ENCODE data around the gene IL26.
"Not testable (repeated sequence)": the region's sequence is repeated elsewhere in the genome, so short reads cannot be mapped to it uniquely, and the experiment has no call there.

The IL26 gene

DNA sequence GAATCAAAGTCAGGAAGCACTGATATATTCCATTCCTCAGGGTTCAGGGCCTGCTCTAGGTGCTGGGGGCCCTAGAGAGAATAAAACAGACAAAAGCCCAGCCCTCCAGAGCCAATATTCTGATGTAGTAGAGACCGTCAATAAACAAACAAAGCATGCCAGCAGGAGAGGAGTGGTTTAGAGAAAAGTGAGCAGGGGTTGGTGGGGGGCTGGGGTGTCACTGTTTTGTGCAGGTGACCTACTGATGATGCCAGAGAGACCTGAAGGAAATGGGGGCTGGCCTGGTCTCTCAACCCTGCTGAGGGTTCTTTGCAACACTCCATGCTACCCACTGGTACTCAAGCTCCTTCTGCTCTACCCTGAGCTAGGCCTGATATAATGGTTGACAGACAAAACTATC, 26.5 kb downstream of the IL26 start:
- DNase-seq (ENCODE audit: low read depth), result no peak

DNA sequence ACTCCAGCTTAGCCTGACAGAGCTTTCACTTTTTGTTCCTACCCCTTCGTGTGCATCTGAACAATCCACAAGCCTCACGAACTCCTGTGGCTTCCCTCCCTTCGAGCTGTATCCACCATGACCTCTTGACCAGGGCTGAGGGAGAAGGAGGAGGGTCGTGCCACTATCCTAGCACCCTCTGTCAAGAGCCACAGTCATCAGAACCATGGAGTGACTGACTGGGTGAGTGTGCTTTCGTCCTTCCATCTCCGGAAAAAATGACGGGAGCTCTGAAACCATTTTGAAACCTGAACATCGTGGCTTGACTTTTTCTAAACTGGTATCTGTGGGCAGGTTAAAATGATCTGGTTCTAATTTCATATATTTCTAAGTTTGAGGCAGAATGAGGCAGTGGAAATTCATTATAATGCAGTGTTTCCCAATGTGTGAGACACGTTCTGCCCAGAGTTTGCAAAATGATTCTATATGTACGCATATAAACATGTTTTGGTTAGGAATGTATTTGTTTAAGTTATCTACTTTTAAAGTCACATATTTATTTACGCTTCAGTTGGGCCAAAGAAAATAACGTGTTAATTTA, 27.0 kb downstream of the IL26 start:
- no peak for DNase-seq (ENCODE audit: low read depth)

DNA sequence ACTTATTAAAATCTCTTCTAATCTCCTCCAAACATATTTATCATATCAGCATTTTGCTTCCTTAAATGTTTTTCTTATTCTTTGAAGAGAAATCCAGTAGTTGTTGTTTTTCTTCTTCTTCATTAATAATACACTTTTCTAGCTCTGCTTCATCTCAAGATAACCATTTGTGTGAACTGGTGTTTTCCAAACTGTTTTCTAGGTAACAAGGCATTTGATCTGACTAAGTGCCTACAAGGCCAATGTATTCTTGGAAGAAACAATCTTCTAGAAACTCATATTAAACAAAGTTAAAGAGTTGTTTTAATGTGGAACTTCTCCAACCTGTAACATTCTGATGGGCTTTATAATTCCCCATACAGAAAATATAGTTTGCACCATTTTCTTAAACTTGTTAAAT, 35.3 kb downstream of the IL26 start:
- no peak for DNase-seq (ENCODE audit: low read depth)

DNA sequence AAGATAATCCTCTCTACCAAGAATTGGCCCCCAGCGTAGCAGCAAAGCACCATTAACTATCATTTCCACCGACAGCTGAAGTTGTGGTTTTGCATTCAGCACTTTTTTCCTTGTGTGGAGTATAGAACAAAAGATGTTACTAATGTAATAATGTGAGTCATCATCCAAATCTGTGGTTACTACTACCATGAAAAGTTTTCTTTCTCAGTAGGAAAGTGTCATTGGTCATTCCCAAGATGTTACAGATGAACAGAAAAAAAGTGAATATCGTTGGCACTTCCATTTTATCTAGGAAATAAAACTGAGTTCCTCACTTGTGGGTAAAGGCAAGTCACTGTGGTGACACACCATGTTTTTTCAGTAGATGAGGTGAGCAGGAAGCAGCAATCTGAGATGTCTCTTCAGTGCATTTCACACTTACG, 35.8 kb downstream of the IL26 start:
- DNase-seq (ENCODE audit: low read depth), result no peak

DNA sequence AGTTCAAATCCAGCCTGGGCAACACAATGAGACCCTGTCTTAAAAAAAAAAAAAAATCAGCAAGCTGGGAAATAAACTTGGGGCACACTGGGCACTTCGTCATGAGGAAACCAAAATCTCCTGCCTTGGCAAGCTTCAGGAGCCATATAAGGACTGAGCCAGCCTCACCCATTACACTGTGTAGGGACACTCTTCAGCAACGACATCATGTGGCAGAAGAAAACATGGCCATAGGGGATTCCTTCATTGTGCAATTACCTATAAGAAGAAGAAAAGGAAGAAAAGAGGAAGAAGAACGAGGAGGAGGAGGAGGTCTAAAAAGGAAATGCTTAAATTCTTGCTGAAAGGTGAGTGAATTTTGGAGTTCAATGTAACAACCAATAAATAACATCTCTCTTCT, 40.0 kb downstream of the IL26 start:
- DNase-seq (ENCODE audit: low read depth), result no peak

DNA sequence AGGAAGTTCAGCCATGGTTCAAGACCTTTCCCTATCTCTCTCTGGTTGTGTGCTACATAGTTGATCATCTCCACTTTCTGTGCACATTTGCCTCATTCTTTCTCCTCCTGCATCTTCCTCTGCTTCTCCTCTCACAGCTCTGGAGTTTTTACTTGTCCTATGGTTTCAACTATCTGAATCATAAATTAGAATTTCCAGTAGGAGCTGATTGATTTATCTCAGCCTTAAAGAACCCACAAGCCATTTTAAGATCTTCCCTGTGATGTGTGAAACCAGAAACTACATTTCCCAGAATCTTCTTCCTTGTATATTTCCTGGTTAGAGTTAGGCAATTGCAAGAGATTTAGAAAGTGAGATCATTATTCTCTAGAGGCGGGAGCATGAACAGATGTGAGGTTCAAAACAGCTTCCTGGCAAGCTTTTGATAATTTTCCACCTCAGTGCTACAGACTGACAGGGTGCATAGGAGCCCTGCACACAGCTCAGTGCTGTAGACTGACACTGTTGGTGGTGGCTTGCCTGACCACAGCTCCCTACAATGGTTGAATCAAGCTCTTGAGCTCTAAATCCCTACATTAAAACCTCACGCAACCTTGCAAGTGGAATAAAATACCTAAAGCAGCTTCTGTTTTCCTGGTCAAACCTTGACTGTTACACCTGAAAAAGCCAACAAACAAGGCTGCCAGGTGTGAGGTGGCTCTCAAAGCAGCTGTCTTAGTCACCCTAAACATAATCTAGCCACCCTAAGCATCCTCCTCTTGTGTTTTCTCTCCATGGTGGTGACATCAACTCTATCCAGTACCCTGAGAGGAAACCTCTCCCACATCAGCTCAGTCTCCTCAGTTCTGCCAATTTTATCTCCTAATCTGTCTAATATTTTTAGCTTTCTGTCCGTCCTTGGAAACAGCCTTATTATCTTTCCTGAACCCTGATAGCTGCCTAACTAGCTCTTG, 44.5 kb downstream of the IL26 start:
- no peak for DNase-seq (ENCODE audit: low read depth)

DNA sequence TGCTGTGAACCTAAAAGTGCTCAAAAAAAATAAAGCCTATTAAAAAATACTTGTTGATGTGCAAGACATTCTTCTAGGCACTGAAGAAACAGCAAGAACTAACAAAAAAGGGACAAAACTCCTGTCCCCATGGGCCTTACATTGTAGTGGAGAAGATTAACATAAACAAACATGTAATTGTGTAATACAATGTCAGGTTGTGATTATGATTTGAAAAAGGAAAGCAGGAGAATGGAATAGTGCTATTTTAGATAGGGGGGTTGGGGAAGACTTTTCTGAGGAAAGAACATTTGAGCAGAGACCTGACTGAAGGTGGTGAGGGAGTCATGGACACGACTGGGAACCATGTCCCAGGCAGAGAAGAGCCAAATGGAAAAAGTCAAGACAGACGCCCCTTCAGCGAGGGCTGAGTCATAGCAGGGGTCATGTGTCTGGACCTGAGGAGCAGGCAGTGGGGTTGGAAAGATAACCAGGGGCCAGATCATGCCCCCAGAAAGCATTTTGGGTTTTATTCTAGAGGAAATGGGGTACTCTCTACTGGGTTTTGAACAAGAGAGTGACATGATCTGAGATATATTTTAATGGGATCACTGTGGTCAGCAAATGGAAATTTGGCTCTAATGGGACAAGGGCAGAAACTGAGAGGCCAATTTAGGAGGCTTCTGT, 46.7 kb downstream of the IL26 start:
- DNase-seq (ENCODE audit: low read depth), result no peak

DNA sequence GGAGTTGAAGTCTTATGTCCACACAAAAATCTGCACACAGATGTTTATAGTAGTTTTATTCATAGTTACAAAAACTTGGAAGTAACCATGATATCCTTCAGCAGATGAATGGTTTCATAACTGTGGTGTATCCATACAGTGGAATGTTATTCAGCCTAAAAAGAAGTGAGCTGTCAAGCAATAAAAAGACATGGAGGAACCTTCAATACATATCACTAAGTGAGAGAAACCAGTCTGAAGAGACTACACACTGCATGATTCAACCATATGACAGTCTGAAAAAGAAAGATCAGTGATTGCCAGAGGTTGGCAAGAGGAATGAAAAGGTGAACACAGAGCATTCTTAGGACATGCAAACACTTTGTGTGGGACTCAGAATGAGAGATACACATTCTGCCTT, 47.4 kb downstream of the IL26 start:
- no peak for DNase-seq (ENCODE audit: low read depth)

DNA sequence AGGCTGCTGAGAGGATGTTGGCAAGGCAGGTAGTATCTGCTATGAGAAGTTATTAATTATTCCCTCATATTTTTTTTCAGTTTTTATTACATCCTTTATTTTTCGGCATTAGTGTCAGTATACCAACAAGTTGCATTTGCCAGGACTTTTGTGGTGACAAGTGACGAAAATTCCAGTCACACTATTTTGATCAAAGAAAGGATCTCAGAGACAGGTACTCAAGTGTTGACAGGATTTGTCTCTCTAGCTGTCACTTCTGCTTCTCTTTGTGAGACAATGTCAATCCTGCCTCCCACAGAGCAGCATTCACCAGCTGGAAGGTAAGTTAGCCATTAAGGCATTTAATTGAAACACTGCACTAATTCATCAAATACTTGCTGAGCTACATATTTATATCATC, 48.0 kb downstream of the IL26 start:
- no peak for DNase-seq (ENCODE audit: low read depth)

DNA sequence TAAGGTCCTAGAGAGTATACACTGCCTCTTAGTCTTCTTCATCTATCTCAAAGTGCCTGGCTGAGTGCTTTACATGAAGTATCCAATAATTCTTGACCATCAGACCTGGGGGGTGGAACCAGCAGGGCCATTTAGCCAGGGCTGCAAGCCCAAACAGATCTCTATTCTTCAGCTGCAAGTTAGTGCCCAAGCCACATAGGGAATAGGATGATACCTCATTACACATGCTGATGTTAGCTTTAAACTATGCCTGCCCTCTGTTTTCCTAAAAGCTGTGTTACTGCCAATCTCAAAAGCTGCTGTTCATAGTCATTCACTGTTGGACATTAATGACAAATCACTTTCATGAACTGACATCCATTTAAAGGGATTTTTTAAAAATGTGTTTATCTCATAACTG, 49.4 kb downstream of the IL26 start:
- DNase-seq (ENCODE audit: low read depth), result no peak

DNA sequence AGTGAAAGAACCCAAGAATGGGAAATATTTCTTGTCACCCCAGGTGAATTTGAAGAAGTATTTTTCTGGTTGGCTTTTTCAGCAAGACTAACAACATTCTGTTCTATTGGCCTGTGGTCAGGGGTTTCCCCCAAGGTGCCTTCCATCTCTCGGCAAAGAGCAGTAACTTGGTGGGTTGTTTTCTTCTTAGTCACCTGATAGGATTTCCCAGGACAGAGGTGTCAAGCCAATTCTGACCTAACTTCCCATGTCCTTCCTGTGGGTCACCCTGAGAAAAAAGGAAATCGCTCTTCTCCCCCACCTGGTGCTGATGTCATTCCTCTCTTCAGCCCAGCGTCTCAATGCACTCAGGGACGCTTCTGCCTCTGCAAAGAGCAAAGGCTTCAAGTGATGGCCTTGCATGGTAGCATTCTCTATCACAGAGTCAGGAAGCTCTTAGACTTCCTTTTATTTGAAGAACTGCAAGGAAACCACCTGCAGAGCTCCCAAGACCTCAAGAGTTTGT, 50.0 kb downstream of the IL26 start:
- DNase-seq (ENCODE audit: low read depth), result peak; percentile 60

DNA sequence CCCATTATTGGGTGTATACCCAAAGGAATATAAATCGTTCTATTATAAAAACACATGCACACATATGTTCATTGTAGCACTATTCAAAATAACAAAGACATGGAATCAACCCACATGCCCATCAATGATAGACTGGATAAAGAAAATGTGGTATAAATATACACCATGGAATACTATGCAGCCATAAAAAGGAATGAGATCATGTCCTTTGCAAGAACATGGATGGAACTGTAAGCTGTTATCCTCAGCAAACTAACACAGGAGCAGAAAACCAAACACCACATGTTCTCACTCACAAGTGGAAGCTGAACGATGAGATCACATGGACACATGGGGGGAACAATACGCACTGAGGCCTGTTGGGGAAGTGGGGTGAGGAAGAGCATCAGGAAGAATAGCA, 50.8 kb downstream of the IL26 start:
- not testable (repeated sequence) for DNase-seq (ENCODE audit: low read depth)

DNA sequence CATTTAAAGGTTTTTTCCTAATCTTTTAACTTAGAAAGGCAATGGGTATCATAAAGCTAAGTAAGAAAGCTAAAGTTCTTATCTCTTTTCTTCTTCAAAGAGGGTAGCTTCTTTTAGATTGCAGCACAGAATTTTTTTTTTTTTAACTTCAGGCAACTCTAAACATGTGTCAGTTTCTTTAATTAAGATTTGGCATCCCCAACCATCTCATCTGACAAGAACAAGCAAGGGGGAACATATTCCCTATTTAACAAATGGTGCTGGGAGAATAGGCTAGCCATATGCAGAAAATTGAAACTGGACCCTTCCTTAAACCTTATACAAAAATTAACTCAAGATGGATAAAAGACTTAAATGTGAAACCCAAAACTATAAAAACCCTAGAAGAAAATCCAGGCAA, 51.8 kb downstream of the IL26 start:
- DNase-seq (ENCODE audit: low read depth), result no peak

DNA sequence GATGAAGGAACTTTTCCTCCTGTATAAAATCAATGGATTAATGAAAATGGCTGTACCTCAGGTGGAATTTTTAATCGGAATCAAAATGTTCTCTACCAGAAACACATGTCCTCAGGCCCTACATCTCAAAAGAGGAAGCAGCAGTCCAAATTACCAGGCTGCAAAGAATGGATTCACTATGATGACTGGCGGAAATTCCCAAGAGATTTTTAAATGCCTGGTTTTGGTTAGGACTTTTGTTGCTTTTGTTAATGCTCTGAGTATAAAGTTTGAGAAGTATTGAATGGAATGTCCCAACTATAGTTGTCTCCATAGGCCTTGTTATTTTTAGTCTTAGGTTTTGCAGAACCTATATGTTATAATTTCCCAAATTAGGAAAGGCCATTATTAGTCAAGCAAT, 54.9 kb downstream of the IL26 start:
- no peak for DNase-seq (ENCODE audit: low read depth)

DNA sequence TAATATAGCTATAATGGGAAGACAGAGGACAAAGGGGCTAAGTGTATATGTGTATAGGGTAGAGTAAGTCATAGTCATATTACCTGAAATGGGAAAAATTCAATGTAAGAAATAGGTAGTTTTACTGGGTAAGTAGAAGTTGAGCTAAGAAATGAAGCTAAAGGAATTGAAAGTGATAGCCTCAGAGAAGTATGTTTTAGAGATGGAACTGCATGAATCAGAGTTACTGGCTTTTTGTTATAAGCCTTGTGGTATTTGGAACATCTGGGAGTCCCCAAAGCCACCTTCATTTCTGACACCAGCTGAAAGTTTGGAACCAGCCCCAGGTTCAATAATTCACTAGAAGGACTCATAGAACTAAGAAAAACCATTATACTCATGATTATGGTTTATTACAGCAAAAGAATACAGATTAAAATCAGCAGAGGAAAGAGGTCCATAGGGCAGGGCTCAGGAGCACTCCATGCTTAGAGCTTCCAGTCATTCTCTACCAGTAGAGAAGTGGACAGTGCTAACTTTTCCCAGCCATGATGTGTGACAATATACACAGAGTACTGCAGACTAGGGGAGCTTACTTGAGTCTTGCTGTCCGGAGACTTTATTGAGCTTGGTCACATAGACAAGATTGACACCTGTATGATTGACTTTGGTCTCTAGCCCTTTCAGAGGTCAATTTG, 56.3 kb downstream of the IL26 start:
- no peak for DNase-seq (ENCODE audit: low read depth)

DNA sequence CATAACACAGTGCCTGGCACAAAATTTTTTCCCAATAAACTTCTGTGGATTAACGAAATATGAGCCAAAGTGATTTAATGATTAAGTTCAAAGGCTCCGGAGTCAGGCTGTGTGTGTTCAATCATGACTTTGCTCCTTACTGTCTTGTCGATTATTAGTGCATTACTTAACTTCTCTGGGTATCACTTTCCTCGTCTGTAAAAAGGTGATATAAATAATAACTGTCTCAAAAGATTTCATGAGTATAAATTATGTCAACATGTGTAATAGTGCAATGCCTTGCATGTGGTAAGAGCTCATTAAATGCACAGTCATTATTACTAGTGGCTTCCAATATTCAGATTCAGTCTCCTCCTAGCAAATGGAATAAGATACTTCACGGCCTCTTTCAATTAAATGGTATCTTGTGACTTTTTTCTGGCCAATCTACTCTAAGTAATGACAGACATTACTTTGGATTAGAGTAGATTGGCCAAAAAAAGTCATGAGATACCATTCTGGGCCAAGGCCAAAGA, 59.2 kb downstream of the IL26 start:
- no peak for DNase-seq (ENCODE audit: low read depth)

DNA sequence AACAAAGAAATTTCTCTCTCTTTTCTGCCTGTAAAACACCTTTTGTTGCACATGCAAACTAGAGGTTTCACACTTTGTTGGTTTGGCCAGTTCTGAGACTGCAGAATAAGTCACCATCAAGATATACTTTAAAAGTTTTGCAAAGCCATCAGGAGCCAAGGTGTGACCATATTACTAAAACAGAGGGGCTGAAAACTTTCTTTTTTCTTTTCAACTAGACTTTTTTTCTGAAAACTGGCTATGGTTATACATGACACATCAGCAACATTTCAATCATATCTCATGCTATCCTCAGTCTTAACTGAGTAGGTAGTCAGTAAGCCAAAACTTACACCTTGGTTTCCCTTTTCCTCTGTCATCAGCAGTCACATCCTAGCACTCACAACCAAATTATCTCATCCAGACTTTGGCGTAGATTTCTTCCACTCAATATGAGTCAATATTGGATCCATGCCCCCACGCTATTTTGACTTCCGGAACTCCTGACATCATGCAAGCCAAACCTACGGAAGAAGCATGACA, 62.0 kb downstream of the IL26 start:
- DNase-seq (ENCODE audit: low read depth), result no peak

DNA sequence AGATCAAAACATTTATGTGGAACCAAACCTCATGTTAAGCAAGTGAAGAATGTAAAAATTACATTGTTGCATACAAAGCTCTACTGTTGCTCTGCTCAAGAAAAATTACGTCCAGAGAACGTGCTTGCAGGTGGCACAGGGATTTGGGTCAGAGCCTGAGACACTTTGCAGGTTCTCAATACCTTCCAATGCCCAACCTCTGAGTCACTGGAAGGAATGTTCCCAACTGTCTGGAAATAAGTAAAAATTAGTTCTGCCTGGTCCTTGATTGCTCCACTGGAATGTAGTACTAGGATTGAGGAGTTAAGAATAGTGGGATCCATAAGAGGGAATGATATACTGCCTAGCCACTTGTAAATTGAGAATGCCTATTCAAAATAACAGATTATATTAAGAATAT, 63.2 kb downstream of the IL26 start:
- no peak for DNase-seq (ENCODE audit: low read depth)

DNA sequence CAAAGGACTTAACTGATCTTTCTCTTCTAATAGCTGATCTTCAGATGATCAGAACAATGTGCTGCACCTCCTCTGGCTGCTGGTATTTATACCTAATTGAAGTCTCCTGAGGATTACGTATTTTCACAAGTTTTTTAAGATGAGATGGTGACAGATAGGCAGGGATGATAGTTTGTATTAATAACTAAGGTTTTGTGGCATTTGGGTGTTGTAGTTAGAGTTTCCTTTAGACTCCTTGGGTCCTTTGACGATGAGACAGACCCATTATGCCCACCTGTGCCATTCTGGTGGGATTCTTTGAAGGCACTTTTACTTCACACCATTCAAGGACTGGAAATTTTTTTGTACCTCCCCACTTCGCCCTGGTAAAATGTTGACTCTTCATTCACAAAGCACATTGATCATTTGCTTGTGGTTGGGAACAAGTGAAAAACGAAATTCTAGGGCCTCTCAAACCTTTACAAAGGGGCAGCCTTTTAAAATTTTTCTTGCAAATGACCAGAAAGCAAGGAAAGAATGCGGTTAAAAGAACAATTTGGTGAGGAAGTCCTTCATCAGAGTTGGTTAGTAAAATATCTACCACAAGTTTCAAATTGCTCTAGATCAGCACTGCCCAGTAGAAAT, 65.8 kb downstream of the IL26 start, which contains the start of gene IFNG:
Gene IFNG (minus strand): TSS at position 60 of the 624 bp plus-strand sequence. CDS start 125 bp downstream, outside the sequence.
- DNase-seq (ENCODE audit: low read depth), result no peak

DNA sequence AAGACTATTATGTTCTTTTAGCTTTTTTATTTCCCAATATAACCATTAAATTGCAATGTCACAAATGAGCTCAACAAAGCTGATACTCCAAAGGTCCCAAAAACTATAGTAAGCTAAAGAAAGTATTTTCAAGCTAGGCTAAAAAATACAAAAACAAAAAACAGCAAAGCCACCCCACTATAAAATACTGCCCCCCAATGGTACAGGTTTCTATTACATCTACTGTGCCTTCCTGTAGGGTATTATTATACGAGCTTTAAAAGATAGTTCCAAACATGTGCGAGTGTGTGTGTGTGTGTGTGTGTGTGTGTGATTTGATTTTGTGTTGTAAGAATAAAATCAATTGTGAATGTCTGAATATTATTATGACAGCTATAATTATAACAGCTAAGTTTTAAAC, 67.2 kb downstream of the IL26 start:
- DNase-seq (ENCODE audit: low read depth), result no peak

DNA sequence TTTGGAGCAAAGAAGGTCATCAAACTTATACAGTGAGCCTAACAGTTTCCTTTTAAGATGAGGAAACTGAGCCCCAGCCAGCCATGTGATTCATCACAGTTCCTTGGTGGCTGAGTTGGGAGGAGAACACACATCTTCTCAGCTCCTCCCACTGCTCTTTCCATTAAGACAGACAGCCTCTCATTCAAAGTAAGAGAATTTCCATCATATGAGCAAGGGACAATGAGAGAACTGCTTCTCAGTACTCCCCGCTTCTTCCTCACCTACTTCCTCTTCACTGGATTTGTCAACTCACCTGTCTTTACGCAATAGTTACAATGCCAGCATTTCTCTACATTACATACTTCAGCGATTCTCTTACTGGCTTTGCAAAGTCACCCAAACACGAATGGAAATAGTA, 68.2 kb downstream of the IL26 start:
- no peak for DNase-seq (ENCODE audit: low read depth)
